HepG2 (cell line): ENCODE results near the gene KDM4B. TPM values are rescaled to one million over a fixed set of nuclear protein-coding genes. Genes with fewer than 3 reads are reported as not detected.

Experiments
- ATAC-seq: fragments of 200-7000 bp; cut with Tn5 transposase; 3 replicates; pipeline ENCODE4 v1.9.1; 2020; ENCODE audit warnings: mild to moderate bottlenecking, moderate library complexity
- BruUV-seq: library from RNA; stranded (reverse); fragments of 400-500 nt; replicated peaks from 2 replicates; lab custom pipeline; 2021; lab: Mats Ljungman, UMichigan
- CTCF ChIA-PET: fragments of 300-600 bp; formaldehyde crosslinking; extraction: SDS; loops from one replicate; lab custom pipeline; 2021; ENCODE audit warnings: low total read pairs, inconsistent platforms, low intra/inter-chr PET ratio; lab: Yijun Ruan, JAX
- POLR2A ChIA-PET: fragments of 350-600 bp; sonication (Branson Sonifier 250); formaldehyde crosslinking; loops from one replicate; lab custom pipeline; 2020; ENCODE audit warnings: antibody characterized with exemption, inconsistent platforms; lab: Yijun Ruan, JAX
- DNase-seq: peaks from one replicate; pipeline ENCODE4 v3.0.0-alpha.2; 2015; ENCODE audit warnings: low spot score
- FAIRE-seq: peaks from 3 replicates; lab custom pipeline; 2011; peaks lifted over from hg19 to GRCh38; lab: Jason Lieb, UNC
- H2AFZ ChIP-seq: one replicate; pipeline ENCODE4 v1.6.1; 2011; ENCODE audit warnings: low read length, inconsistent platforms
- H3K27ac ChIP-seq: fragments of 300-600 bp; 3 replicates; pipeline ENCODE4 v1.8.0; 2011; ENCODE audit warnings: mixed run types, mild to moderate bottlenecking, mixed read lengths, low read length, inconsistent platforms; ENCODE audit not compliant: insufficient read depth; ENCODE audit errors: extremely low read length
- H3K27me3 ChIP-seq, 2 experiments: fragments of 200-600 bp in 1 of 2; 2 replicates in 1 of 2; 3 replicates in 1 of 2; pipeline versions ENCODE4 v1.6.0 to v1.8.0; 2011; ENCODE audit warnings: low read length in 2 of 2, mild to moderate bottlenecking in 2 of 2, moderate library complexity in 2 of 2, inconsistent platforms in 1 of 2; ENCODE audit not compliant: insufficient read depth in 2 of 2, control insufficient read depth in 1 of 2
- H3K36me3 ChIP-seq, 2 experiments: fragments of 200-600 bp in 1 of 2; replicated peaks in 1 of 2; 2 replicates in 1 of 2; 3 replicates in 1 of 2; pipeline versions ENCODE4 v1.5.1 to v1.8.0; 2011; ENCODE audit warnings: low read length in 2 of 2, inconsistent platforms in 1 of 2; ENCODE audit not compliant: insufficient read depth in 2 of 2, control insufficient read depth in 1 of 2
- H3K4me1 ChIP-seq: 2 replicates; pipeline ENCODE4 v1.5.1; 2012; ENCODE audit warnings: low read length, inconsistent platforms; ENCODE audit not compliant: insufficient read depth
- H3K4me2 ChIP-seq: 2 replicates; pipeline ENCODE4 v1.6.0; 2011; ENCODE audit warnings: low read depth, low read length, inconsistent platforms
- H3K4me3 ChIP-seq, 3 experiments: fragments of 200-600 bp in 1 of 3; sonication (generic), shearing (Covaris generic) in 1 of 3; replicated peaks in 1 of 3; 2 replicates each; pipeline ENCODE4 v1.5.1; 2011 to 2016; ENCODE audit warnings: low read length in 3 of 3, inconsistent platforms in 2 of 3, low read depth in 2 of 3, mild to moderate bottlenecking in 2 of 3, control low read depth in 1 of 3, mixed read lengths in 1 of 3; ENCODE audit not compliant: insufficient read depth in 1 of 3
- H3K79me2 ChIP-seq: one replicate; pipeline ENCODE4 v1.6.1; 2011; ENCODE audit warnings: low read length, inconsistent platforms; ENCODE audit not compliant: insufficient read depth
- H3K9ac ChIP-seq: 2 replicates; pipeline ENCODE4 v1.6.0; 2011; ENCODE audit warnings: mild to moderate bottlenecking, low read depth, low read length, inconsistent platforms; ENCODE audit not compliant: insufficient read depth
- H3K9me3 ChIP-seq: 2 replicates; pipeline ENCODE4 v1.5.1; 2012; ENCODE audit warnings: mild to moderate bottlenecking, low read length
- H4K20me1 ChIP-seq: 2 replicates; pipeline ENCODE4 v1.6.0; 2011; ENCODE audit warnings: inconsistent platforms, mild to moderate bottlenecking, low read length, moderate library complexity; ENCODE audit not compliant: insufficient read depth
- ZFP36 ChIP-seq: fragments of 150-350 bp; IDR thresholded peaks from 2 replicates; pipeline ENCODE4 v1.6.1; 2018; ENCODE audit warnings: borderline replicate concordance, low read length, low read depth; ENCODE audit not compliant: partially characterized antibody
- ZNF142 ChIP-seq: sonication (generic); formaldehyde crosslinking; IDR thresholded peaks from 2 replicates; pipeline ENCODE4 v1.4.0; 2020; ENCODE audit warnings: missing genetic modification reagents
- ZNF790 ChIP-seq: sonication (generic); formaldehyde crosslinking; IDR thresholded peaks from 2 replicates; pipeline ENCODE4 v1.8.0; 2022; ENCODE audit warnings: missing genetic modification reagents, mild to moderate bottlenecking, borderline replicate concordance
- WGBS: methylation state at CpG from one replicate; pipeline ENCODE4 v1.1.6; 2017; ENCODE audit warnings: low lambda C conversion rate; 5-methylcytosine and 5-hydroxymethylcytosine counted together
- in situ Hi-C: cut with HindIII; loops from 2 replicates; pipeline ENCODE4 v1.10.0; 2017; ENCODE audit warnings: low pct_unique_long_range_greater_than_20kb; ENCODE audit not compliant: extremely low pct_ligation_motif_present
- intact Hi-C: fragments of 100-400 bp; cut with micrococcal nuclease; formaldehyde crosslinking; loops from one replicate; pipeline ENCODE4 v1.10.0; 2022; ENCODE audit not compliant: unreplicated experiment
- polyA plus RNA-seq, 8 experiments: library from polyadenylated mRNA; depleted of rRNA in 3 of 8; stranded (reverse) in 7 of 8; unstranded in 1 of 8; fragments of >200 nt; fragmentation: Illumina TruSeq in 4 of 8; extraction: Trizol in 4 of 8; gene quantifications; 2 replicates each; pipeline versions ENCODE4 v1.2.1 to v1.2.3, GENCODE V29; 2011 to 2016; ENCODE audit warnings: low read depth in 4 of 8, missing spikeins in 1 of 8, mixed read lengths in 1 of 8; ENCODE audit not compliant: insufficient read depth in 1 of 8
- total RNA-seq, 5 experiments: library from RNA; depleted of rRNA; stranded (reverse); fragments of >200 nt; fragmentation: Illumina TruSeq; extraction: Trizol; gene quantifications; 2 replicates each; pipeline ENCODE4 v1.2.3, GENCODE V29; 2016; ENCODE audit warnings: low read depth in 1 of 5

The KDM4B gene
- total and polyA plus RNA-seq, 2 of the 13 experiments (the other 11 are each of a cell fraction or from before 2014, with no cell fraction given), result 4.9 to 14.6 TPM

GRCh38 chr19:5127717-5128116, 158.8 kb downstream of the KDM4B start:
- no peaks in the 10 kb centered on the region for H3K79me2 ChIP-seq
- H2AFZ ChIP-seq, result no peak overlapping the region
- no TSS peak for BruUV-seq
- H3K4me3 ChIP-seq, result no peak overlapping the region
- H3K4me2 ChIP-seq, result no peak overlapping the region
- FAIRE-seq (no peak), ATAC-seq (no peak)
- WGBS, result 100% methylated on average over 2 of the region's 12 CpGs
- POLR2A ChIA-PET, result no interaction called here
- H3K36me3 ChIP-seq, result peaks cover 2 to 3% of the 10 kb centered on the region in 2 experiments; a peak in 3 of 5 replicates
- no peaks in the 10 kb centered on the region for H4K20me1 ChIP-seq
- no peaks in the 10 kb centered on the region for H3K27me3 ChIP-seq
- TF ChIP-seq ZNF142 (CRISPR knock-in tag), result no peak
- no peak for TF ChIP-seq ZFP36
- no peak for TF ChIP-seq ZNF790 (CRISPR knock-in tag)
- TF ChIP-seq, all 625 proteins: peak for 0
- Histone ChIP-seq H3K9ac (no peak overlapping the region), H3K9me3 (no peaks in the 10 kb centered on the region), H3K27ac (no peak overlapping the region), H3K4me1 (no peaks in the 10 kb centered on the region)
- intact Hi-C loops (no loop called here), in situ Hi-C loops (no loop called here)
- no peak for DNase-seq
- CTCF ChIA-PET, result no interaction called here
